GM21717 (cell line): Measurements from ENCODE around the gene TMC4.
A peak's percentile ranks its signal among the peaks of the same experiment; 100 is the strongest.
"Not testable (repeated sequence)": the region's sequence is repeated elsewhere in the genome, so short reads cannot be mapped to it uniquely, and the experiment has no call there.

Source experiments
- ATAC-seq: cut with Tn5 transposase; IDR thresholded peaks from one replicate; pipeline ENCODE4 v1.9.1; 2021; ENCODE audit warnings: mild to moderate bottlenecking, moderate library complexity; ENCODE audit not compliant: unreplicated experiment

TMC4 gene

GRCh38 chr19:54180691-54181091, 7.7 kb upstream of the TMC4 start:
- ATAC-seq, result no peak

- no peak for ATAC-seq
Measured at GRCh38 chr19:54179921-54180461, 7.0 kb upstream of the TMC4 start.

- no peak for ATAC-seq
Measured at GRCh38 chr19:54179262-54179852, 6.4 kb upstream of the TMC4 start.

DNA sequence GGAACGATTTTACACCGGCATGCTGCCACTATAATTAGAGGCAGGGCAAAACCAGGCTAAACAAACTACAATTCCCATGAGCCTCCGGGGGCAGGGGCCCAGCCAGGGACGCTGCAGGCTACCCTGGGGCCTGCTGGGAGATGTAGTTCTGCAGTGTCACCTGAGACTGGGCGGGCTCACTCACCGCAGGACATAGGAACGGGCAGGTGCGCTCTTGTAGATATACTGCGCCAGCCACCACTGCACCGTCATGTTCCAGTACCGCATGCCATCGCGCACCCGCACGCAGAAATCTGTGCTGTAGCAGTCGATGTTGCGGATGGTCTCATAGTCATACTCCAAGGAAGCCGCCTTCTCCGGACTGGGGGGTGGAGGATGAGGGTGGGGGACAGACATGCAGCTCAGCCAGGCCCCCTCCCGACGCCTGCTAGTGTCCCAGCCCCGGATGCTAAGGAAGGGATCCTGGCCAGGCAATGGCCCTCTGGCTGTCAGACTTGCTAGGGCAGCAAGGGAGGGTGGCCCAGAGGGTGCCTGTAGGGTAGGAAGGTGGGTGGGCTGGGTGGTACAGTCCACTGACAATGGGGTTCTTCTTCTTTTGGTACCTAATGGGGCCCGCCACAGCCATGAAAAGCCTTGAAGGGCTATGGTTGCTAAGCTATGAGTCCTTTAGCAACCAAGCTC, 5.8 kb upstream of the TMC4 start:
- ATAC-seq, result no peak

GRCh38 chr19:54173951-54174834, 1.2 kb upstream of the TMC4 start:
- ATAC-seq, result no peak

DNA sequence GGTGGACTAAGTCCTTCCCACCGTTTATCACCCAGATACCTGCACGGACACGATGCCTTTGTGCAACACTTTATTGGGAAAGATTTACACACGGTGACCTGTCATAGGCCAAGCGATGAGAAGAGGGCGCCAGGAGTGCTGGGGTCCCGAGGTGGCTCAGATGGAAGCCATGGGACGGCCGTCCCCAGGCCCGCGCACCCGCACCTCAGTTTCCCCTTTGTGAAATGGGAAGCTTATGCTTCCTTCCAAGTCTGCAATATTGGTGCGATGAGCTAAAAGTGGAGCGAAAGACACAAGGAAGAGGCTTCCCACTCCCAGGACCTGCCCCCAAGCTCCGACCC, 369 bp upstream of the TMC4 start:
- no peak for ATAC-seq

DNA sequence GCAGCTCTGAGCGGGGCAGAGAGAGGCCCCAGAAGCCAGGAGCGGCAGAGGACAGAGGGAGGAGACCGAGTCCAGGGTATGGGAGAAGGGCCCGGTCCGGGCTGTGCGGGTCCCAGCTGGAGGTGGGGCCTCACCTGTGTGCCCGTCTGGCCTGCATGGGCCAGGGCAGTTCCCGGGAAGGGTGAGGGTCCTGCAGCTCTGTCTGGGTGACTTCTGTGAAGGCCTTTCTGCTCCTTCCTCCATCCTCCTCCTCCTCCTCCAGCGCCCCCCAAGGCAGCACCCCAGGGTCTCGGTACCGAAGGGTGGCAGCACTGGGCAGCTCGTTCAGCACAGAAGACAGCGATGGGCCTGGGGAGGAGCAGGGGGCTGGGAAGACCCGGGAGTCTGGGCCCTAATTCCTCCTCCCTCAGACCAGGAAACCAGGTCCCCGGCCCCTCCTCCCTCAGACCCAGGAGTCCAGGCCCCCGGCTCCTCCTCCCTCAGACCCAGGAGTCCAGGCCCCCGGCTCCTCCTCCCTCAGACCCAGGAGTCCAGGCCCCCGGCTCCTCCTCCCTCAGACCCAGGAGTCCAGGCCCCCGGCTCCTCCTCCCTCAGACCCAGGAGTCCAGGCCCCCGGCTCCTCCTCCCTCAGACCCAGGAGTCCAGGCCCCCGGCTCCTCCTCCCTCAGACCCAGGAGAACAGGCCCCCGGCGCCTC, 1.1 kb downstream of the TMC4 start:
- ATAC-seq, result not testable (repeated sequence)

GRCh38 chr19:54169149-54169740, 3.7 kb downstream of the TMC4 start:
- ATAC-seq, result no peak

- no peak for ATAC-seq
Measured at GRCh38 chr19:54168174-54168917, 4.6 kb downstream of the TMC4 start.

- ATAC-seq, result no peak
Measured at GRCh38 chr19:54165222-54165621, 7.7 kb downstream of the TMC4 start.

DNA sequence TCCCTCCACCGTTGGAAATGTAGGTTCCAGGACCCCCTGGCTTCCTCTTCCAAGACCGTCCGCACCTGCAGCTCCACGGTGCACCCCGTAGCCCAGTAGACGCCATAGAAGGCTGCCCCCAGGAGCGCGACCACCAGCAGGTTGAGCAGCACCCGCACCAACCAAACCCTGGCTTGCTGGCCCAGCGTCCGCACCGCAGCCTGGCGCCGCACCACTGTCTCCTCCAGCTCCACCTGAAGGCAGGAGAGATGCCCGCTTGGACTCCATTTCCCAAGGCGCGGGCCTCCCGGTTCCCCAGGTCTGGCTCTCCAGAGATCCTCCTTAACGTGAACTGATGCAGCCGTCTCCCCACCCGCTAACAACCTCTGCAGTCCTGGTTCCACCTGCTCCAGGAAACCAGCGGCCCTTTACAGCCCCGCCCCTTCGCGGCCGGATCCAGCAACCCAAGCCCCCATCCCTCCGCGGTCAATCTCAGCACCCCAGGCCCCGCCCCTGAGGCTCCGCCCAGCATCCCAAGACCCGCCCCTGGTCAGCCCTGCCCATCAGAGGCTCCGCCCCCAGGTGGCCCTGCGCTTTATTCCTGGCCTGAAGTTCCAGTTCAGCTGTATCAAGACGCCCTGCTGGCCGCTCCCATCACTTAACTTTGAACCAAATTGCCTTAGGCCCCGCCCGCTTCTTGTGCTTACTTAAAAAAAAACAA, 8.4 kb downstream of the TMC4 start:
- ATAC-seq, result no peak

DNA sequence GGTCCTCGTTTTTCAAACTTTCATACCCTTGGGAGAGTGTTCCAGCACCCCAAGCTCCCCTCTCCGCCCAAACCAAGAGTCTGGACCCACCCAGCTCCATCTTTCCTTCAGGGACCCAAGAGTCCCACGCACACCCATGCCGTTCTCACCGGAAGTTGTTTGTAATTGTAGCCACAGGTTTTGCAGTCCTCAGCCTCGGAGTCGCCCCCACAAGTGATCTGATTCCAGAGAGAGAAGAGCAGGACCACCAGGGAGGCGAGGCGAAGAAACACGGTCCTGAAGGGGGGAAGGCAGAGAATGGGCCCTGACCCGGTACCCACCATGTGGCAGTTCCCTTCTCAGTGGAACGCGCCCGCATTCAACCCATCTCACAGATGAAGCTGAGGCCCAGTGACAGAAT, 10.1 kb downstream of the TMC4 start:
- ATAC-seq, result no peak

- no peak for ATAC-seq
Measured at GRCh38 chr19:54162241-54162805, 10.6 kb downstream of the TMC4 start.

- ATAC-seq, result no peak
Measured at GRCh38 chr19:54160854-54161253, 12.1 kb downstream of the TMC4 start.

- no peak for ATAC-seq
Measured at GRCh38 chr19:54160182-54160811, 12.7 kb downstream of the TMC4 start.

DNA sequence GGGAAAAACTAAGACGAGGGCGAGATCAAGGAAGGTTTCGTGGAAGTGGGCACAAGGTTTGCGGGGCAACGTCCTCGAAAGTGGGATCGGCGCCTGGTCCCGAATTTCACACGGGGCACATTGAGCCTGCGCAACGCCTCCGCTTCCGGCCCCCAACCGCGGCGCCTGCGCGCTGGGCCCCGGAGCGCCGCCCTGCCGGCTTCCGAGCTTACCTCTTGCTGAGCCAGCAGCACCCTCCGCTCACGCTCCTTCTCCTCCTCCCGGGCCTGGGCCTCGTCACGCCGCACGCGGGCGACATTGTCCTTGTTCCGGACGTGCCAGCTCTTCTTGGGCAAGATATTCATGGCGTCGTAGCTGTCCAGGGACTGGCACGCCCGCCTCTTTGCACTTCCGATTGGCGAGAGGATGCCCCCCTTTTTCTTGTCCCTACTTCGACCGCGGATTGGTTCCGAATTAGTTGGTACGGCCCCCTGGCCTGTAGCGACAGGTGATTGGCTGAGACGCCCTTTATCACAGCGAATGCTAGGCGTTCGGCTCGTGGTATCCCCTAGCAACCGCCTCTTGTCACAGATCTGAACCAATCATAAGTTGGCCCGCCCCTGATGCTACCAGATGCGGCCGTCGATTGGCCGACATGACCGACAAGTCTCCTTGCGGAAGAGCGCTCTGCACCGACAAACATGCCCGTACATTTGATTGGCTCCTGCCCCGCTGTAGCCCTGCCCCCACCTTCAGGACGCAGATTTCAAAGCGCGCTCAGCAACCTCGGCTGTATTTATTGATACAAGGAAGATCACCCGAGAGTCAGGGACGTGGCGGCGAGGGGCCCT, 13.4 kb downstream of the TMC4 start, which contains the start of gene LENG1:
Gene LENG1 (minus strand): TSS at position 370 of the 830 bp plus-strand sequence. CDS start 26 bp downstream, at position 344.
- ATAC-seq, result peak; percentile 79

GRCh38 chr19:54158812-54159351, 14.1 kb downstream of the TMC4 start:
- ATAC-seq, result no peak
